Sigmoid colon (tissue), 4 donors: ENCODE measurements around the gene PLOD2.

Experiments used
- CTCF ChIP-seq, 4 experiments: fragments of 450-650 bp in 3 of 4; fragments of 200-600 bp in 1 of 4; IDR thresholded peaks; one replicate each; pipeline ENCODE4 v1.5.1; 2016 to 2019; ENCODE audit warnings: antibody characterized with exemption in 4 of 4, mild to moderate bottlenecking in 3 of 4, moderate library complexity in 2 of 4
- EP300 ChIP-seq, 4 donors: sonication (generic); formaldehyde crosslinking; IDR thresholded peaks; one replicate each; pipeline ENCODE4 v1.6.1; 2017; ENCODE audit warnings: antibody characterized with exemption in 4 of 4
- POLR2A ChIP-seq, 2 donors: fragments of 450-650 bp; IDR thresholded peaks; one replicate each; pipeline ENCODE4 v1.6.1; 2016; ENCODE audit warnings: antibody characterized with exemption in 2 of 2, mild to moderate bottlenecking in 2 of 2, moderate library complexity in 2 of 2
- POLR2AphosphoS5 ChIP-seq, 4 donors: sonication (generic); formaldehyde crosslinking; IDR thresholded peaks; one replicate each; pipeline ENCODE4 v1.6.1; 2017; ENCODE audit warnings: antibody characterized with exemption in 4 of 4

DNA sequence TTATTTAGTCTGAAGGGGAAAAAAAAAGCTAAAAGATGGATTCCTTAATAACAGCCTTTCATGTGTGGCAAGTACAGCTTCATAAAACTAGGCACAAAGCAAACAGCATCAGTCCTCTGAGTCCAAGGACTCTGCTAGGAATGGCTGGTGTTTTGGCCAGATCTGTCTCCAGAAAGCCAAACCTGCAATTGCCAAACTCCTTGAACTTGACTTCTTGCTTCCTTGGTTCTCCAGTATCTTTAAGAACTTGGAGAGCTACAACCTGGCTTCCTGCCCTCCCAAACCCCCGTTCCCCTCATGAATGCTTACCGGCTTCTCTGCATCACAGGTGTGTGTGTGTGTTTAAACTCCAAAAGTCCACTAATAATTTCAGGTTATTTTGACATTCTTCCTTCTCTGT is 1.6 kb upstream of the PLOD2 start:
- no peak for TF ChIP-seq POLR2A (IDR thresholded peaks at IDR 0.05)
- no peak for TF ChIP-seq CTCF (IDR thresholded peaks at IDR 0.05)
- no peak for TF ChIP-seq POLR2AphosphoS5 (IDR thresholded peaks at IDR 0.05)
- no peak for TF ChIP-seq EP300 (IDR thresholded peaks at IDR 0.05)
